CD4-positive, alpha-beta T cell (primary cell): Measurements from ENCODE around the gene STARD7. TPM values are rescaled to one million over a fixed set of nuclear protein-coding genes. Genes with fewer than 3 reads are reported as not detected.

Experiments
- ATAC-seq: fragments of 200-7000 bp; cut with Tn5 transposase; one replicate; pipeline ENCODE4 v1.10.0; 2022; ENCODE audit warnings: mild to moderate bottlenecking; ENCODE audit not compliant: poor library complexity
- CTCF ChIA-PET: fragments of 350-600 bp; sonication (Branson Sonifier 250); formaldehyde crosslinking; loops from one replicate; lab custom pipeline; 2021; ENCODE audit warnings: antibody characterized with exemption, inconsistent platforms; lab: Charles Lee
- POLR2A ChIA-PET: fragments of 350-600 bp; sonication (Branson Sonifier 250); formaldehyde crosslinking; loops from one replicate; lab custom pipeline; 2021; ENCODE audit warnings: antibody characterized with exemption, inconsistent platforms; lab: Charles Lee
- DNase-seq, 14 experiments: peaks; one replicate each; pipeline ENCODE4 v3.0.0-alpha.2; 2013 to 2020; ENCODE audit warnings: mixed read lengths in 2 of 14
- H3K27ac ChIP-seq, 2 donors: one replicate each; pipeline versions ENCODE4 v1.5.1 to v1.7.0; 2013; ENCODE audit warnings: low read length in 2 of 2, low read depth in 1 of 2, mild to moderate bottlenecking in 1 of 2
- H3K27me3 ChIP-seq, 2 experiments: 1 replicate in 1 of 2; 2 replicates in 1 of 2; pipeline versions ENCODE4 v1.6.1 to v1.7.0; 2013; ENCODE audit warnings: low read length in 2 of 2, control low read depth in 1 of 2, mild to moderate bottlenecking in 1 of 2, moderate library complexity in 1 of 2; ENCODE audit not compliant: insufficient read depth in 2 of 2, control insufficient read depth in 1 of 2
- H3K36me3 ChIP-seq: one replicate; pipeline ENCODE4 v1.6.1; 2013; ENCODE audit warnings: low read length, control low read depth; ENCODE audit not compliant: insufficient read depth
- H3K4me1 ChIP-seq: one replicate; pipeline ENCODE4 v1.6.1; 2013; ENCODE audit warnings: low read length, control low read depth; ENCODE audit not compliant: insufficient read depth
- H3K4me3 ChIP-seq: one replicate; pipeline ENCODE4 v1.5.1; 2013; ENCODE audit warnings: mild to moderate bottlenecking, low read length, moderate library complexity
- H3K9me3 ChIP-seq, 2 experiments: 1 replicate in 1 of 2; 2 replicates in 1 of 2; pipeline versions ENCODE4 v1.6.1 to v1.7.0; 2013; ENCODE audit warnings: low read length in 2 of 2, mild to moderate bottlenecking in 2 of 2, control low read depth in 1 of 2, moderate library complexity in 1 of 2; ENCODE audit not compliant: control insufficient read depth in 1 of 2, insufficient read depth in 1 of 2
- H3K27ac Mint-ChIP-seq: one replicate; pipeline ENCODE4 v1.8.0; 2020; ENCODE audit warnings: mixed read lengths
- H3K27me3 Mint-ChIP-seq: one replicate; pipeline ENCODE4 v1.8.0; 2021; ENCODE audit warnings: mixed read lengths
- H3K36me3 Mint-ChIP-seq: one replicate; pipeline ENCODE4 v1.8.0; 2021; ENCODE audit warnings: low read depth, mixed read lengths
- H3K4me1 Mint-ChIP-seq: one replicate; pipeline ENCODE4 v1.8.0; 2021; ENCODE audit warnings: low read depth, mixed read lengths
- H3K4me3 Mint-ChIP-seq: one replicate; pipeline ENCODE4 v1.8.0; 2020; ENCODE audit warnings: mild to moderate bottlenecking, mixed read lengths
- H3K9me3 Mint-ChIP-seq: one replicate; pipeline ENCODE4 v1.8.0; 2020; ENCODE audit warnings: mixed read lengths
- CTCF ChIP-seq: fragments of 200-600 bp; IDR thresholded peaks from one replicate; pipeline ENCODE4 v1.8.0; 2022; ENCODE audit warnings: antibody characterized with exemption, mild to moderate bottlenecking
- intact Hi-C, 2 experiments: fragments of 100-400 bp; cut with DNase I in 1 of 2; cut with micrococcal nuclease in 1 of 2; formaldehyde crosslinking; loops; one replicate each; pipeline versions ENCODE4 v1.15.1 to v1.9.0; 2023 to 2025; cut with DNase I, micrococcal nuclease
- total RNA-seq, 174 experiments: library from RNA in 2 of 174; stranded (reverse) in 2 of 174; gene quantifications; one replicate each; pipeline ENCODE4 v1.2.3 and lab custom pipeline; 2021 to 2026

The STARD7 gene
- total RNA-seq, 2 experiments from 2014 or later, result 57.4 to 58.6 TPM

GRCh38 chr2:96241227-96241626 is 32.6 kb upstream of the STARD7 start:
- intact Hi-C loops, result no loop called here
- Histone ChIP-seq H3K36me3 (peaks cover 3% of the 10 kb centered on the region), H3K9me3 (no peaks in the 10 kb centered on the region), H3K27me3 (no peaks in the 10 kb centered on the region), H3K27ac (peak overlapping the region in 1 of 2 donors; percentile 92), H3K4me1 (peaks cover 40% of the 10 kb centered on the region), H3K4me3 (no peak overlapping the region)
- ChIA-PET POLR2A (interaction anchor here (0.5 to 3.0 kb wide), 5 partner anchors 9 to 233 kb away, joined by 3 to 26 read pairs (median 3); partner anchors contain the start of gene STARD7), CTCF (no interaction called here)
- Mint-ChIP-seq H3K36me3 (no peaks in the 10 kb centered on the region), H3K4me3 (peak overlapping the region; percentile 8), H3K27ac (peak overlapping the region; percentile 94), H3K9me3 (no peaks in the 10 kb centered on the region), H3K27me3 (no peaks in the 10 kb centered on the region), H3K4me1 (peaks cover 40% of the 10 kb centered on the region)
- ATAC-seq (no peak), DNase-seq (no peak)
- no peak for TF ChIP-seq CTCF

- H3K4me1 Mint-ChIP-seq, result peaks cover 33% of the 10 kb centered on the region
- Histone ChIP-seq H3K4me1 (peaks cover 34% of the 10 kb centered on the region), H3K4me3 (no peak overlapping the region), H3K36me3 (peaks cover 3% of the 10 kb centered on the region), H3K27ac (peak overlapping the region in 1 of 2 donors; percentile 92), H3K9me3 (no peaks in the 10 kb centered on the region), H3K27me3 (no peaks in the 10 kb centered on the region)
- no peaks in the 10 kb centered on the region for H3K9me3 Mint-ChIP-seq
- ATAC-seq, result no peak
- intact Hi-C loops, result no loop called here
- no peak for TF ChIP-seq CTCF
- no peaks in the 10 kb centered on the region for H3K27me3 Mint-ChIP-seq
- H3K4me3 Mint-ChIP-seq, result no peak overlapping the region
- H3K36me3 Mint-ChIP-seq, result no peaks in the 10 kb centered on the region
- peak overlapping the region; percentile 94 for H3K27ac Mint-ChIP-seq
- no peak for DNase-seq
- ChIA-PET CTCF (no interaction called here), POLR2A (interaction anchor here (1.2 to 3.0 kb wide), 2 partner anchors 32 to 38 kb away, joined by 3 to 26 read pairs; partner anchors contain the start of gene STARD7)
Observed at GRCh38 chr2:96240341-96241038, 31.9 kb upstream of the STARD7 start.

GRCh38 chr2:96239745-96240264 is 31.2 kb upstream of the STARD7 start:
- no peak for ATAC-seq
- Histone ChIP-seq H3K9me3 (no peaks in the 10 kb centered on the region), H3K4me1 (peaks cover 29% of the 10 kb centered on the region), H3K36me3 (peaks cover 3% of the 10 kb centered on the region), H3K27me3 (no peaks in the 10 kb centered on the region), H3K27ac (no peak overlapping the region), H3K4me3 (no peak overlapping the region)
- DNase-seq, result no peak
- no peak for TF ChIP-seq CTCF
- Mint-ChIP-seq H3K9me3 (no peaks in the 10 kb centered on the region), H3K4me3 (no peak overlapping the region), H3K4me1 (peaks cover 29% of the 10 kb centered on the region), H3K36me3 (no peaks in the 10 kb centered on the region), H3K27me3 (no peaks in the 10 kb centered on the region), H3K27ac (no peak overlapping the region)
- CTCF ChIA-PET, result no interaction called here
- intact Hi-C loops, result no loop called here
- POLR2A ChIA-PET, result interaction anchor here (1.2 kb wide), 1 partner anchor 37 kb away, joined by 3 read pairs; no protein-coding TSS in a partner anchor
